ENCODE results near the gene SPATS2L. TPM values are rescaled to one million over a fixed set of nuclear protein-coding genes. Genes with fewer than 3 reads are reported as not detected.

The SPATS2L gene
- total RNA-seq, 1 experiment from 2014 or later: 174 TPM

DNA sequence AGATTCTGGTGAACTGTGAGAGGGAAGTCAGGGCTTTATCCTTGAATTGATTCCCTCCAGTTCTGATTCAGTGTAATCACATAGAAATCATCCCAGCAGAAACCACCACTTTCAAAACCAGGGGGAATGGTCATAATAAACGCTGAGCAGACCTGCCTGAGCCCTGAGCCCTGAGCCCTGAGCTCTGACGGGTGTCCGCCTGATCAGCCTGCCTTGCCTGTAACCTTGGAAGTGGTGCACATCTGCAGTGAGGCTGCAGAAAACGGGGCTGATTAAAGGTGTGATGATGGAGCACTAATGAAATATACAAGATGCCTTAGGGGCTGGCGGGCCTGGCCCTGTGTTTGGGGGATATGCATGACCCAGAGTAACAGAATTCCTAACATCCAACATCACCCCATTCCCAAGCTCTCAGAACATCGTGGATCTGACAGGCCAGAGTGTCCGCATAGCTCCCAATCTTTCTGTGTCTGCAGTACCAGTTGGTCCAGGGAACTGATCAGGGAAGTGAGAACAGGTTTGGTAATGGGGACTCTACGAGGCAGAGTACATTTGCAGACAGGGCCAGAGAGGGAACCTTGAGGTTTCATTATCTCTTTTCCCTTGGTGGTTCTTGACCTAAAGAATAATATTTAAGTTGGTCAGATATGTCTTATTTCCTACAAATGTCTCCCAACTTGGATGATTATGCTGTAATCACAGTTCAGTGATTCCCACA is 165.6 kb downstream of the SPATS2L start:
- no peak for TF ChIP-seq EZH2 (IDR thresholded peaks at IDR 0.05; ENCODE audit: low read length, unreplicated experiment)
- TF ChIP-seq, protein P1, sequence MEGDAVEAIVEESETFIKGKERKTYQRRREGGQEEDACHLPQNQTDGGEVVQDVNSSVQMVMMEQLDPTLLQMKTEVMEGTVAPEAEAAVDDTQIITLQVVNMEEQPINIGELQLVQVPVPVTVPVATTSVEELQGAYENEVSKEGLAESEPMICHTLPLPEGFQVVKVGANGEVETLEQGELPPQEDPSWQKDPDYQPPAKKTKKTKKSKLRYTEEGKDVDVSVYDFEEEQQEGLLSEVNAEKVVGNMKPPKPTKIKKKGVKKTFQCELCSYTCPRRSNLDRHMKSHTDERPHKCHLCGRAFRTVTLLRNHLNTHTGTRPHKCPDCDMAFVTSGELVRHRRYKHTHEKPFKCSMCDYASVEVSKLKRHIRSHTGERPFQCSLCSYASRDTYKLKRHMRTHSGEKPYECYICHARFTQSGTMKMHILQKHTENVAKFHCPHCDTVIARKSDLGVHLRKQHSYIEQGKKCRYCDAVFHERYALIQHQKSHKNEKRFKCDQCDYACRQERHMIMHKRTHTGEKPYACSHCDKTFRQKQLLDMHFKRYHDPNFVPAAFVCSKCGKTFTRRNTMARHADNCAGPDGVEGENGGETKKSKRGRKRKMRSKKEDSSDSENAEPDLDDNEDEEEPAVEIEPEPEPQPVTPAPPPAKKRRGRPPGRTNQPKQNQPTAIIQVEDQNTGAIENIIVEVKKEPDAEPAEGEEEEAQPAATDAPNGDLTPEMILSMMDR (conservative IDR thresholded peaks at IDR 0.05; ENCODE audit: low read depth, low read length): no peak
- TF ChIP-seq EZH2phosphoT487 (IDR thresholded peaks at IDR 0.05; ENCODE audit: borderline replicate concordance, low read length): no peak
- DNase-seq: no peak
- Histone ChIP-seq H2AFZ (ENCODE audit: low read length) (no peak overlapping the region), H3K27ac (ENCODE audit: low read length) (no peak overlapping the region), H3K9ac (ENCODE audit: low read length) (no peak overlapping the region), H3K4me1 (ENCODE audit: insufficient read depth, low read length) (no peaks in the 10 kb centered on the region), H3K4me2 (ENCODE audit: low read length) (no peak overlapping the region), H3F3A (ENCODE audit: low read length, unreplicated experiment) (no peaks in the 10 kb centered on the region), H3K27me3 (ENCODE audit: low read length) (no peaks in the 10 kb centered on the region), H3K4me3 (ENCODE audit: low read length) (no peak overlapping the region), H3K9me3 (ENCODE audit: low read length) (no peaks in the 10 kb centered on the region), H3K9me2 (replicated peaks; ENCODE audit: low read length) (no peaks in the 10 kb centered on the region), H3K79me2 (ENCODE audit: low read length) (no peaks in the 10 kb centered on the region), H3K36me3 (ENCODE audit: low read depth, low read length) (peaks cover 76% of the 10 kb centered on the region), H4K20me1 (ENCODE audit: low read length) (no peaks in the 10 kb centered on the region)
- ChIA-PET POLR2A (ENCODE audit: unreplicated experiment) (no interaction called here), CTCF (no interaction called here)
- intact Hi-C loops (cut with micrococcal nuclease): no loop called here
- no TSS peak for BruUV-seq (replicated peaks)
- no peak for ATAC-seq

DNA sequence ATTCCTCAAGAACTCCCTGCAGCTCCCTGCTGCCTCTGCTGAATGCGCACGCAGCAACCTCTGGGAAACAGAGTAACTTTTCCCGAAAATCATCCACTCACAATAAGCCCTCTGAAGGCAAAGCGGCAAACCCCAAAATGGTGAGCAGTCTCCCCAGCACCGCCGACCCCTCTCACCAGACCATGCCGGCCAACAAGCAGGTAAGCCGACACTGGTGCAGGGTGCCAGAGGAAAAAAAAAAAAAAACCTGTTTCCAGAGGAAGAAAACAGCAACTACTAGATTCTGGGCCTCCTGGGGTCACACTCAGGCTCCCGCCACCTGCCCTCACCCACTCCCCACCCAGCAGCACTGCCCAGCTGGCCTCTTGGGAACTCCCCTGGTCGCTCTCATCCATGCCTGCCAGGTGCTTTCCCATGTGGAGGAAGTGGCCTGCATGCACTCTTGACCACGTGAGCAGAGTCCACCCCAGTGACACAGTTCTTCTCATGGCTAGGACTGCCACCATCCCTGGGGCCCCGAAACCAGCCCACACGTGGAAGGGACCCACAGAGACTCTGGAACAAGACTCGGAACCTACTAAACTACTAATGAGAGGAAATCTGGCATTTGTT is 166.5 kb downstream of the SPATS2L start:
- Histone ChIP-seq H3K4me3 (ENCODE audit: low read length) (no peak overlapping the region), H2AFZ (ENCODE audit: low read length) (no peak overlapping the region), H3K4me1 (ENCODE audit: insufficient read depth, low read length) (0 out of 2 replicates have a peak, but pooled peaks cover 2% of the 10 kb centered on the region), H3K27me3 (ENCODE audit: low read length) (no peaks in the 10 kb centered on the region), H3K9me2 (replicated peaks; ENCODE audit: low read length) (no peaks in the 10 kb centered on the region), H3F3A (ENCODE audit: low read length, unreplicated experiment) (no peaks in the 10 kb centered on the region), H4K20me1 (ENCODE audit: low read length) (no peaks in the 10 kb centered on the region), H3K4me2 (ENCODE audit: low read length) (no peak overlapping the region), H3K9ac (ENCODE audit: low read length) (no peak overlapping the region), H3K27ac (ENCODE audit: low read length) (no peak overlapping the region), H3K79me2 (ENCODE audit: low read length) (no peaks in the 10 kb centered on the region), H3K9me3 (ENCODE audit: low read length) (no peaks in the 10 kb centered on the region), H3K36me3 (ENCODE audit: low read depth, low read length) (peaks cover 76% of the 10 kb centered on the region)
- TF ChIP-seq, protein P1 (conservative IDR thresholded peaks at IDR 0.05; ENCODE audit: low read depth, low read length): no peak
- no peak for TF ChIP-seq EZH2phosphoT487 (IDR thresholded peaks at IDR 0.05; ENCODE audit: borderline replicate concordance, low read length)
- TF ChIP-seq EZH2 (IDR thresholded peaks at IDR 0.05; ENCODE audit: low read length, unreplicated experiment): no peak
- BruUV-seq (replicated peaks): no TSS peak
- ChIA-PET POLR2A (ENCODE audit: unreplicated experiment) (no interaction called here), CTCF (no interaction called here)
- intact Hi-C loops (cut with micrococcal nuclease): no loop called here
- DNase-seq: no peak
- no peak for ATAC-seq

DNA sequence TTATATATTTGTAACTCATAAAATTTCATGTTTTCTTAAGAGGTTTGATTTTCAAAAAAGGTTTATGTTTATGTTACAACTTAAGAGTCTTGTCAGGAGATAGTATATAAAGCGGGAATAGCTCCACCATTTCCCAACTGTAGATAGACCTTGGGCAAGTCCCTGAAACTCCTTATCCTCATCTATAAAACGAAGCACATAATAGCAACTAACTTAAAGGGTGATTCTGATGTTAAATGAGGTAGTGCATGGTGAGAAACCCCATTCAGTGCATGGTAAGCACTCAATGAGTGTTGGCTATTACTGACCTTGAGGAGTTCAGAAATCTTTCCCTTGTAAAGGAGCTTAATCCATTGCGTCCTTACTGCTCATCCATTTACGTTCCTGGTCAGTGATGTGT is 169.3 kb downstream of the SPATS2L start:
- DNase-seq (no peak), ATAC-seq (no peak)
- H3K9me3 ChIP-seq (ENCODE audit: low read length): no peaks in the 10 kb centered on the region
- no peaks in the 10 kb centered on the region for H3K9me2 ChIP-seq (replicated peaks; ENCODE audit: low read length)
- H3K4me2 ChIP-seq (ENCODE audit: low read length): no peak overlapping the region
- CTCF ChIA-PET: no interaction called here
- no peak overlapping the region for H3K27ac ChIP-seq (ENCODE audit: low read length)
- H3K79me2 ChIP-seq (ENCODE audit: low read length): no peaks in the 10 kb centered on the region
- POLR2A ChIA-PET (ENCODE audit: unreplicated experiment): no interaction called here
- no peak overlapping the region for H3K9ac ChIP-seq (ENCODE audit: low read length)
- intact Hi-C loops (cut with micrococcal nuclease): no loop called here
- no peak overlapping the region for H2AFZ ChIP-seq (ENCODE audit: low read length)
- H3K4me1 ChIP-seq (ENCODE audit: insufficient read depth, low read length): peaks cover 30% of the 10 kb centered on the region
- TF ChIP-seq EZH2phosphoT487 (IDR thresholded peaks at IDR 0.05; ENCODE audit: borderline replicate concordance, low read length) (no peak), EZH2 (IDR thresholded peaks at IDR 0.05; ENCODE audit: low read length, unreplicated experiment) (no peak)
- TF ChIP-seq, protein P1 (conservative IDR thresholded peaks at IDR 0.05; ENCODE audit: low read depth, low read length): no peak
- no peaks in the 10 kb centered on the region for H4K20me1 ChIP-seq (ENCODE audit: low read length)
- H3F3A ChIP-seq (ENCODE audit: low read length, unreplicated experiment): no peaks in the 10 kb centered on the region
- H3K4me3 ChIP-seq (ENCODE audit: low read length): no peak overlapping the region
- H3K36me3 ChIP-seq (ENCODE audit: low read depth, low read length): peaks cover 57% of the 10 kb centered on the region
- H3K27me3 ChIP-seq (ENCODE audit: low read length): no peaks in the 10 kb centered on the region
- no TSS peak for BruUV-seq (replicated peaks)
